ENCODE measurements around the gene TNPO2. TPM values are rescaled to one million over a fixed set of nuclear protein-coding genes. Genes with fewer than 3 reads are reported as not detected.

TNPO2 gene
- total RNA-seq, 2 donors from 2014 or later: 76.9 to 229 TPM

DNA sequence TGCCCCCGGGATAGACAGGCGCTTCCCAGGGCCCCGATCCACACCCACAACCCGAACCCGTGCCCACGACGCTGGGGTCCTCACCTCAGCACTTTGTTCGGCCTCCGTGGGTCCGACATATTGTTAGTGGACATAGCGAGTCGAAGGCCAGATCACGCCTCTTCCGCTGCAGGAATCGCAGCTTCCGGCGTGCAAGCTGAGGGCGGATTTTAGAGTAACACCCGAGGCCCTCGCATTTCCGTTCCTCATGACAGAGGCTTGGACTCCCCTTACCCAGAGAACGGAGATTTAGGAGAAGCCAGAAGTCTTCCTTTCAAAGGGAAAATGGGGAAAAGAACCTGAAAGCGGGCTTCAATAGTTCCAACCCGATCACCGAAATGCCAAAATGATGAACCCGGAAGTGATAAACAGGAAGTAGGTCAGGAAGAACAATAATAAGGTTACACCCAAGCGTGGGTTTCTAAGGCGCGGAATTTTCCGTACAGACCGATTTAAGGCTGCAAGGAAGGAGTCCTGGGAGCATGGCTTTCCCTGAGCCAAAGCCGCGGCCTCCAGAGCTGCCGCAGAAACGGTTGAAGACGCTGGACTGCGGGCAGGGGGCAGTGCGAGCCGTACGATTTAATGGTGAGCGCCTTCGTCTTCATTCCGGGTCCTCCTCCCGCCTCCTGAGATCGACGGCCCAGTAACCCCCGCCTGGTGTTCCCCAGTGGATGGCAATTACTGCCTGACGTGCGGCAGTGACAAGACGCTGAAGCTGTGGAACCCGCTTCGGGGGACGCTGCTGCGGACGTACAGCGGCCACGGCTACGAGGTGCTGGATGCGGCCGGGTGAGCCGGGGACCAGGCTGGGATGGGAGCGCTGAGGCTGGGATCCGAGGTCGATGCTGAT lies 54.2 kb downstream of the TNPO2 start:
- H3K27ac Mint-ChIP-seq: peak overlapping the region; percentile 100
- no peaks in the 10 kb centered on the region for H3K9me3 Mint-ChIP-seq
- H3K36me3 Mint-ChIP-seq: peaks cover 7% of the 10 kb centered on the region
- H3K4me1 Mint-ChIP-seq (ENCODE audit: low read depth in 2 of 2): peaks cover 45 to 52% of the 10 kb centered on the region in 2 donors
- DNase-seq (ENCODE audit: low spot score) (peak; percentile 83), ATAC-seq (peak; percentile 58 to 72)
- no peaks in the 10 kb centered on the region for H3K27me3 Mint-ChIP-seq
- H3K4me3 Mint-ChIP-seq: peak overlapping the region; percentile 99

DNA sequence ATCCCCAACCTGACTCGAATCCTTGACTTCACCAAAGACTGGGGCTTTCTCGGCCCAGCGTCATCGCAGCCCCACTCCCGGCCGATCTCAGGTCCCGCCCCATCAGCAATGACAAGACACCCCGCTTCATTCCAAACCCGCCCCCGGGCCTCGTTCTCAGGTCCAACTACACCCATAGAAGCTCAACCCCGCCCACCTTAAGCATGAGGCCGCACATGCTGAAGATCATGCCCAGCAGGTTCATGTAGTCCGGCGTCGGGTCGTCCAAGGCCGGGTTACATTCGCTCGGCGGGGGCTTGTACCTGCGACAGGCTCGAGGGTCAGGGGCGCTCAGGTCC lies 54.8 kb downstream of the TNPO2 start:
- H3K4me1 Mint-ChIP-seq (ENCODE audit: low read depth in 2 of 2): peaks cover 41 to 47% of the 10 kb centered on the region in 2 donors
- DNase-seq (ENCODE audit: low spot score) (peak; percentile 71), ATAC-seq (peak; percentile 30 to 47)
- H3K27me3 Mint-ChIP-seq: no peaks in the 10 kb centered on the region
- peak overlapping the region; percentile 99 for H3K4me3 Mint-ChIP-seq
- peak overlapping the region; percentile 100 for H3K27ac Mint-ChIP-seq
- no peaks in the 10 kb centered on the region for H3K9me3 Mint-ChIP-seq
- H3K36me3 Mint-ChIP-seq: peaks cover 7% of the 10 kb centered on the region

- Mint-ChIP-seq H3K27me3 (no peaks in the 10 kb centered on the region), H3K27ac (peak overlapping the region; percentile 100), H3K9me3 (no peaks in the 10 kb centered on the region), H3K4me1 (ENCODE audit: low read depth in 2 of 2) (peaks cover 41 to 46% of the 10 kb centered on the region in 2 donors), H3K36me3 (peaks cover 7% of the 10 kb centered on the region), H3K4me3 (peak overlapping the region; percentile 99)
- DNase-seq (ENCODE audit: low spot score) (no peak), ATAC-seq (no peak)
Observed at GRCh38 chr19:12668346-12668745, 55.4 kb downstream of the TNPO2 start.

GRCh38 chr19:12667731-12668302 lies 55.9 kb downstream of the TNPO2 start:
- H3K27ac Mint-ChIP-seq: peak overlapping the region; percentile 100
- peaks cover 41 to 46% of the 10 kb centered on the region in 2 donors for H3K4me1 Mint-ChIP-seq (ENCODE audit: low read depth in 2 of 2)
- H3K36me3 Mint-ChIP-seq: peaks cover 7% of the 10 kb centered on the region
- no peaks in the 10 kb centered on the region for H3K27me3 Mint-ChIP-seq
- no peaks in the 10 kb centered on the region for H3K9me3 Mint-ChIP-seq
- peak overlapping the region; percentile 99 for H3K4me3 Mint-ChIP-seq
- no peak for ATAC-seq
- no peak for DNase-seq (ENCODE audit: low spot score)

GRCh38 chr19:12666265-12667048 lies 57.3 kb downstream of the TNPO2 start, which contains the start of the genes MAN2B1 and WDR83:
Gene MAN2B1, minus strand, starts transcription at chr19:12666742. Its CDS starts 41 bp downstream, at chr19:12666701.
Gene WDR83, plus strand, starts transcription at chr19:12666807. Its CDS starts 2,984 bp downstream, at chr19:12669791.
- Mint-ChIP-seq H3K9me3 (no peaks in the 10 kb centered on the region), H3K4me3 (peak within 1 kb of the TSS; percentile 94), H3K27me3 (no peaks in the 10 kb centered on the region), H3K27ac (peak within 1 kb of the TSS; percentile 78 to 97), H3K36me3 (no peaks in the 10 kb centered on the region), H3K4me1 (ENCODE audit: low read depth in 2 of 2) (peaks cover 33 to 40% of the 10 kb centered on the region in 2 donors)
- DNase-seq (ENCODE audit: low spot score) (peak; percentile 85), ATAC-seq (peak; percentile 87 to 92)

DNA sequence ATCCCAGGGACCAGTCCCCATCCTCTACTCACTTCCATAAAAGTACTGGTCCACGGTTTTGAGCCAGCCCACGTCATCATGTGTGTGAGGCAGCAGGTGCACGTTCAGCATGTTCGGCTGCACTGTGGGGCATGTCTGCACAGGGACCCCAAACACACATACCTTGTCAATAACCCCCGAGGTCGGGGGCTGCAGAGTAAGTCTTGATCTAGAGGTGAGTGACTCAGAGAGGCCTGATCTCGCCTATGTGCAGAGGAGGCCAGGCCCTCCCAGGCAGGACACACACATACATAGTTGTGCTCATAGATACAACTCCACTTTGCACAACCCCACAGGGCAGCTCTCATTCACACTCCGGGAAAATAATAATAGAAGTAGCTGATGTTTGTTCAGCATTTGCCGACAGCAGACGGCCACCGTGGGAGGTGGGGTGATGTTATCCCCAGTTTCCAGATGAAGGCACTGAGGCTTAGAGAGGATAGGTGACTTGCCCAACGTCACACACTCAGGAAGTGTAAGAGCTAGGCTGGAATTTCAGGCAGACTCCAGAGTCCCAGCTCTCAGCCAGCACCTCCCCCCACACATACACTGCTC lies 58.0 kb downstream of the TNPO2 start:
- Mint-ChIP-seq H3K36me3 (no peaks in the 10 kb centered on the region), H3K27ac (peak overlapping the region; percentile 78 to 97), H3K4me1 (ENCODE audit: low read depth in 2 of 2) (peaks cover 33 to 40% of the 10 kb centered on the region in 2 donors), H3K27me3 (no peaks in the 10 kb centered on the region), H3K9me3 (no peaks in the 10 kb centered on the region), H3K4me3 (peak overlapping the region; percentile 94)
- DNase-seq (ENCODE audit: low spot score): no peak
- no peak for ATAC-seq

DNA sequence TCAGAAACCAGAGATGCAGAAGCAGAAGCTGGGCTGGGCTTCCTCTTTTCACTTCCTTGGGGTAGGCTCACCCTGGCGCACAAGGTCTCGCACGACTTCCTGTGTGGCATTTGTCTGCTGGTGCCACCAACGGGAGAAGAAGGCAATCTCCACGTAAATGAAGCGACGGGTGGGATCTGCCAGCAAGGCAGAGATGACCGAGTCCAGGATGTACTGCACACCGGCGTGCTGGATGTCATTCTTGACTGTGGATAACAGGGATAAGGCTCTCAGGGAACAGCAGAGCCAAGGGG lies 58.5 kb downstream of the TNPO2 start:
- H3K27me3 Mint-ChIP-seq: no peaks in the 10 kb centered on the region
- H3K27ac Mint-ChIP-seq: peak overlapping the region; percentile 78 to 97
- peaks cover 30 to 38% of the 10 kb centered on the region in 2 donors for H3K4me1 Mint-ChIP-seq (ENCODE audit: low read depth in 2 of 2)
- H3K36me3 Mint-ChIP-seq: peaks cover 3% of the 10 kb centered on the region
- H3K4me3 Mint-ChIP-seq: peak overlapping the region; percentile 94
- DNase-seq (ENCODE audit: low spot score) (no peak), ATAC-seq (no peak)
- H3K9me3 Mint-ChIP-seq: no peaks in the 10 kb centered on the region

- Mint-ChIP-seq H3K4me1 (ENCODE audit: low read depth in 2 of 2) (peaks cover 30 to 38% of the 10 kb centered on the region in 2 donors), H3K27me3 (no peaks in the 10 kb centered on the region), H3K36me3 (peaks cover 9% of the 10 kb centered on the region), H3K9me3 (no peaks in the 10 kb centered on the region), H3K27ac (peak overlapping the region; percentile 78 to 97), H3K4me3 (peak overlapping the region; percentile 94)
- ATAC-seq (no peak), DNase-seq (ENCODE audit: low spot score) (no peak)
Observed at GRCh38 chr19:12664406-12665280, 59.1 kb downstream of the TNPO2 start.

DNA sequence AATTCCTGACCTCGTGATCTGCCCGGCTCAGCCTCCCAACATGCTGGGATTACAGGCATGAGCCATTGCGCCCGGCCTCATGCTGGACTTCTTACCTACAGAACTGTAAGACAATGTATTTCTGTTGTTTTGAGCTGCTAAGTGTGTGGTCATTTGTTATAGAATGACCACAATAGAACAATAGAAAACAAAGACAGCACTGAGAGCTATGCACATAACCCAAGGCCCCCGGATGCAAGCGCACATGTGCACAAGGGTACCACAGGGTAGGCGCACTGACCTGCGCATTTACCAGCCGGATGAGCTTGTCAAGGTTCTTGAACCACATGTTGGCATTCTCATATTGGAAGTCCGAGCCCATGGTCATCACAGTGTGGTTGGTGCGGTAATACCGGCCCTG lies 62.8 kb downstream of the TNPO2 start:
- no peak overlapping the region for H3K27ac Mint-ChIP-seq
- no peak overlapping the region for H3K4me3 Mint-ChIP-seq
- no peaks in the 10 kb centered on the region for H3K27me3 Mint-ChIP-seq
- ATAC-seq (no peak), DNase-seq (ENCODE audit: low spot score) (no peak)
- peaks cover 11 to 12% of the 10 kb centered on the region in 2 donors for H3K4me1 Mint-ChIP-seq (ENCODE audit: low read depth in 2 of 2)
- peaks cover 11% of the 10 kb centered on the region for H3K36me3 Mint-ChIP-seq
- no peaks in the 10 kb centered on the region for H3K9me3 Mint-ChIP-seq

DNA sequence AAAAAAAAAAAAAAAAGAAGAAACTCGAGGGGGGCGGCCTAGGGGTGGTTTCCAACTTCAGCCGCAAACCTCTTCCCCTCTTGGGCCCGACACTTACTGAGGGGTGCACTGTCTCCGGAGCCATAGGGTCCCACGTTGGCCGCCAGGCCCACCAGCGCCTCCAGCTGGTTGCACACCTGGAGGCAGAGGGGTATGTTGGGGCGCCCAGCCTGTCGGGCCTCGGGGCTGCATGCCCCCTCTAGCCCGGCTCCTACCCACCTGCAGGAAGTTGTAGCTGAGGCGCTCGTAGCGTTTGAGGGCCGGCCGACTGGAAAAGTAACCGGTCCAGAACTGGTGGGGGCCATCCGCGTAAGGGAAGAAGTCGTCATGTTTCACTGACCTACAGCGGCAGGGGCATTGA lies 65.8 kb downstream of the TNPO2 start:
- Mint-ChIP-seq H3K27ac (no peak overlapping the region), H3K27me3 (no peaks in the 10 kb centered on the region), H3K4me3 (no peak overlapping the region), H3K9me3 (no peaks in the 10 kb centered on the region), H3K36me3 (peaks cover 21% of the 10 kb centered on the region), H3K4me1 (ENCODE audit: low read depth in 2 of 2) (peaks cover 3 to 7% of the 10 kb centered on the region in 2 donors)
- DNase-seq (ENCODE audit: low spot score): no peak
- ATAC-seq: no peak

GRCh38 chr19:12656899-12657571 lies 66.7 kb downstream of the TNPO2 start:
- no peaks in the 10 kb centered on the region for H3K9me3 Mint-ChIP-seq
- H3K4me3 Mint-ChIP-seq: no peak overlapping the region
- no peak overlapping the region for H3K27ac Mint-ChIP-seq
- H3K4me1 Mint-ChIP-seq (ENCODE audit: low read depth in 2 of 2): peaks cover 3 to 7% of the 10 kb centered on the region in 2 donors
- H3K36me3 Mint-ChIP-seq: peaks cover 21% of the 10 kb centered on the region
- ATAC-seq: peak in 1 of 2 donors; percentile 41
- no peak for DNase-seq (ENCODE audit: low spot score)
- H3K27me3 Mint-ChIP-seq: no peaks in the 10 kb centered on the region

DNA sequence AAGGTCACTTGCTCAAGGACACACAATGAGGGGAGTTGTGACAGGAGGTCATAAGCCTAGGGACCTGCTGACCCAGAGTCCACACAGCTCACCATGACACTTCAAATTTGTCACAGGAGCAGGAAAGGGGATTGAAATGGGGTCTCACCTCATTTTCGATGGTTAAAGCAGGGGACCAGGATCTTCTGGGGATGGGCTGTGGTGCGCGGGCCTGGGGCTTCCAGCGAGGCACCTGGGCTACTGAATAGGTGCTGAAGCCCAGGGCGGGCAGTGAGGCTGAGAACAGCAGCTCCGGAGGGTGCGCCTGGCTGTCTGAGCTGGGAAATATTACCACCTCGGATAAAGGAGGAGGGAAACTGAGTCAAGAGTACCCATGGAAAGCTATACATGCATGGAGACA lies 68.2 kb downstream of the TNPO2 start:
- peaks cover 21% of the 10 kb centered on the region for H3K36me3 Mint-ChIP-seq
- H3K4me3 Mint-ChIP-seq: no peak overlapping the region
- DNase-seq (ENCODE audit: low spot score) (no peak), ATAC-seq (no peak)
- H3K27me3 Mint-ChIP-seq: no peaks in the 10 kb centered on the region
- no peaks in the 10 kb centered on the region for H3K9me3 Mint-ChIP-seq
- peaks cover 3 to 7% of the 10 kb centered on the region in 2 donors for H3K4me1 Mint-ChIP-seq (ENCODE audit: low read depth in 2 of 2)
- H3K27ac Mint-ChIP-seq: peak overlapping the region in 1 of 2 donors; percentile 14

Measured in natural killer cell treated with Interleukin-12 subunit alpha and Interleukin-12 subunit beta and Interleukin-15 and Interleukin-18, amount 100 ng/mL, for 72 hours (primary cell).